Activated CD8-positive, alpha-beta memory T cell treated with anti-CD3 and anti-CD28 coated beads for 36 hours (primary cell): ENCODE results near the gene PLEKHM2. TPM values are rescaled to one million over a fixed set of nuclear protein-coding genes. Genes with fewer than 3 reads are reported as not detected.

Source experiments
- CTCF ChIA-PET: fragments of 350-600 bp; sonication (Branson Sonifier 250); formaldehyde crosslinking; loops from one replicate; lab custom pipeline; 2021; ENCODE audit warnings: antibody characterized with exemption; lab: Charles Lee
- POLR2A ChIA-PET: fragments of 350-600 bp; sonication (Branson Sonifier 250); formaldehyde crosslinking; loops from one replicate; lab custom pipeline; 2021; ENCODE audit warnings: antibody characterized with exemption; lab: Charles Lee
- total RNA-seq, 2 experiments: library from RNA; stranded (reverse); gene quantifications; one replicate each; pipeline ENCODE4 v1.2.3, GENCODE V29; 2021

The PLEKHM2 gene
- total RNA-seq, 2 experiments from 2014 or later, result 52.0 to 53.8 TPM

GRCh38 chr1:15732686-15733081, 48.6 kb downstream of the PLEKHM2 start:
- ChIA-PET CTCF (no interaction called here), POLR2A (interaction anchor here (0.6 kb wide), 1 partner anchor 28 kb away, joined by 9 read pairs; no protein-coding TSS in a partner anchor)

GRCh38 chr1:15733218-15733725, 49.2 kb downstream of the PLEKHM2 start:
- ChIA-PET POLR2A (no interaction called here), CTCF (no interaction called here)

- ChIA-PET CTCF (no interaction called here), POLR2A (no interaction called here)
These were observed 49.7 kb downstream of the PLEKHM2 start for GRCh38 chr1:15733726-15734226.

- ChIA-PET POLR2A (no interaction called here), CTCF (no interaction called here)
These were observed 50.2 kb downstream of the PLEKHM2 start for GRCh38 chr1:15734296-15734695.

GRCh38 chr1:15734901-15735300, 50.8 kb downstream of the PLEKHM2 start:
- ChIA-PET CTCF (no interaction called here), POLR2A (no interaction called here)

GRCh38 chr1:15735304-15736037, 51.4 kb downstream of the PLEKHM2 start:
- ChIA-PET POLR2A (no interaction called here), CTCF (interaction anchor here (0.6 kb wide), 1 partner anchor 80 kb away, joined by 4 read pairs; no protein-coding TSS in a partner anchor)

GRCh38 chr1:15736038-15736891, 52.1 kb downstream of the PLEKHM2 start, which contains the start of gene SLC25A34:
SLC25A34 (plus strand) TSS chr1:15736258; CDS start chr1:15736486, 228 bp downstream.
- POLR2A ChIA-PET, result no interaction called here

GRCh38 chr1:15736892-15737261, 52.8 kb downstream of the PLEKHM2 start:
- CTCF ChIA-PET, result interaction anchor here (0.7 to 0.9 kb wide), 3 partner anchors 21 to 145 kb away, joined by 3 read pairs; no protein-coding TSS in a partner anchor

More at GRCh38 chr1:15736038-15736891, 52.1 kb downstream of the PLEKHM2 start, which contains the start of gene SLC25A34:
- CTCF ChIA-PET, result interaction anchor here (0.6 kb wide), 1 partner anchor 80 kb away, joined by 4 read pairs; no protein-coding TSS in a partner anchor

GRCh38 chr1:15737324-15738319, 53.5 kb downstream of the PLEKHM2 start:
- ChIA-PET POLR2A (no interaction called here), CTCF (interaction anchor here (0.7 to 0.9 kb wide), 3 partner anchors 22 to 146 kb away, joined by 3 read pairs; no protein-coding TSS in a partner anchor)

More at GRCh38 chr1:15736892-15737261, 52.8 kb downstream of the PLEKHM2 start:
- POLR2A ChIA-PET, result no interaction called here

- POLR2A ChIA-PET, result no interaction called here
- CTCF ChIA-PET, result interaction anchor here (2.1 kb wide), 1 partner anchor 102 kb away, joined by 5 read pairs; no protein-coding TSS in a partner anchor
These were observed 54.4 kb downstream of the PLEKHM2 start for GRCh38 chr1:15738416-15739113.

GRCh38 chr1:15739259-15739658, 55.1 kb downstream of the PLEKHM2 start:
- CTCF ChIA-PET, result interaction anchor here (2.1 kb wide), 1 partner anchor 102 kb away, joined by 5 read pairs; no protein-coding TSS in a partner anchor

GRCh38 chr1:15739745-15740144, 55.6 kb downstream of the PLEKHM2 start:
- ChIA-PET POLR2A (no interaction called here), CTCF (interaction anchor here (1.2 to 2.1 kb wide), 3 partner anchors 42 to 136 kb away, joined by 3 to 7 read pairs (median 5); no protein-coding TSS in a partner anchor)

More at GRCh38 chr1:15739259-15739658, 55.1 kb downstream of the PLEKHM2 start:
- POLR2A ChIA-PET, result no interaction called here

- ChIA-PET POLR2A (no interaction called here), CTCF (interaction anchor here (0.7 to 1.9 kb wide), 8 partner anchors 43 to 266 kb away, joined by 3 to 10 read pairs (median 4); no protein-coding TSS in a partner anchor)
These were observed 57.1 kb downstream of the PLEKHM2 start for GRCh38 chr1:15740924-15741850.

- ChIA-PET CTCF (interaction anchor here (0.7 to 1.0 kb wide), 2 partner anchors 146 to 226 kb away, joined by 3 to 5 read pairs; no protein-coding TSS in a partner anchor), POLR2A (no interaction called here)
These were observed 58.2 kb downstream of the PLEKHM2 start, which contains the start of gene TMEM82 for GRCh38 chr1:15742339-15742801. TMEM82 (plus strand) TSS chr1:15742499; CDS start chr1:15742560, 61 bp downstream.

- CTCF ChIA-PET, result no interaction called here
- POLR2A ChIA-PET, result no interaction called here
These were observed 60.1 kb downstream of the PLEKHM2 start for GRCh38 chr1:15744122-15744679.

GRCh38 chr1:15747378-15747777, 63.3 kb downstream of the PLEKHM2 start:
- ChIA-PET CTCF (no interaction called here), POLR2A (no interaction called here)
